ENCODE data around the gene ZNF184.
"Not testable (repeated sequence)": the region's sequence is repeated elsewhere in the genome, so short reads cannot be mapped to it uniquely, and the experiment has no call there.

ZNF184 gene

GRCh38 chr6:27424851-27425250 lies 48.1 kb downstream of the ZNF184 start:
- DNase-seq (ENCODE audit: low read depth in 2 of 2) = not testable (repeated sequence)

DNA sequence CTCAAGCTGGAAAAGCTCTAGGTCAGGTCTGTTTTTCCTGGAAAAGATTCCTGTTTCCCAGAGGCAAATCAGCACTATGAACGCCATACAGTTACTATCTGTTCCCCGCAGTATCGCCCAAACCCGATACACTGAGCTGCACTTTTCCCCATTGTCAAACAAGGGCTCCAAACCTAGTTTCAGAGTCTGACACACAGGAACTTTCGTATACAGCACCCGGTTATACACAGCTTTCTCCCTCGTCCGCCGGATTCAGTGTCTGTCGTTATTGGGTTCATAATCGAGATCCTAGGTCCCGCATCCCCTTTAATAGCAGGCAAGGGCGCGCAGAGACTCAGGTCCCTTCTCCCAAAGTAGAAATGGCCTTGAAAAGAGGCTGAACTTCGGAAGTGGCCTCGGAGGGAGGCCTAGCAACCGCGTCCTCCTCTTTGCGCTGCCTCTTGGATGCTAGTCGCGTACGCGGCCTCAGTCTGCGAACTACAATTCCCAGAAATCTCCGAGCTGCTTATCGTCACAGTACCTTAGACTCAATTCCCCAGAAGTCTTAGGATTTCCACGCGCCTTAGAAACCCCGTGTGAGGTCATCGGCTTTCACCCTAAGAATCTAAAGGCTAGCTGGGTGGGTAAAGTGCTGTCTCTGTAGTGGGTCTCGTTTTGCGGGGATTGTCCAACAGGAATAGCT lies 50.1 kb downstream of the ZNF184 start:
- DNase-seq (ENCODE audit: low read depth in 2 of 2) = no peak

GRCh38 chr6:27419363-27419762 lies 53.5 kb downstream of the ZNF184 start:
- no peak for DNase-seq (ENCODE audit: low read depth in 2 of 2)

- no peak for DNase-seq (ENCODE audit: low read depth in 2 of 2)
These were observed 57.0 kb downstream of the ZNF184 start for GRCh38 chr6:27415898-27416297.

GRCh38 chr6:27414996-27415395 lies 57.9 kb downstream of the ZNF184 start:
- no peak for DNase-seq (ENCODE audit: low read depth in 2 of 2)

- DNase-seq (ENCODE audit: low read depth in 2 of 2) = no peak
These were observed 58.6 kb downstream of the ZNF184 start for GRCh38 chr6:27414300-27414699.

DNA sequence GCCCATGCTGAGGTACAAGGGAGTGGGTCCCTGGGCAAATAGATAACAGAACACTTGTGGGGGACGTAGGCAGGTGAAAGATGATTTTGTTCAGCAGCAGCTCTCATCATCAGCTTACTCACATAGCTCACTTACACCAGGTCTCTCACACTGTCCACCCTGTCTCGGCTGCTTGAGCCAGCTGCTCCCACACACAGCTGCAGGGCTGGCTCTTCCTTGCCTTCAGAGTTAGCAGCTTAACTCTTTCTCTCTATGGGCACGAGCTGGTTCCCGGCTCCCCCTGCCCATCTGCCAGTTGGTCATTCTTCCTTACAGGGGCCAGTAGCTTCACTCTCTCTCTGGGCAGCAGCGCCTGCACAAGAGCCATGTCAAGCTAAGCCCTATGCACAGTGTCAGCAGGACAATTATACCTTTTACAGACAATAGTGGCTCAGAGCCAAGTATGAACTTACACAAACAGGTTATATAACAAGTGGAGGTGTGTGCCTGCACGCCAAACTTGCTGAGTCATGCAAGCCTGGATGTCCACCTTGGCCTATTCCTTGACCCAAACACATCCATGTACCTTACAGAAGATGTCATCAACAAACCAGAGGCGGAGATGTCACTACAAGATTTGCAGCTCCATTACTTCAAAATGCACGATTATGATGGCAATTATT lies 65.6 kb downstream of the ZNF184 start:
- no peak for DNase-seq (ENCODE audit: low read depth in 2 of 2)

- DNase-seq (ENCODE audit: low read depth in 2 of 2) = no peak
These were observed 66.8 kb downstream of the ZNF184 start for GRCh38 chr6:27406085-27406484.

GRCh38 chr6:27400877-27401642 lies 71.8 kb downstream of the ZNF184 start:
- DNase-seq (ENCODE audit: low read depth in 2 of 2) = no peak
